ENCODE measurements around the gene ZNF581.
A peak's percentile ranks its signal among the peaks of the same experiment; 100 is the strongest.

The ZNF581 gene

DNA sequence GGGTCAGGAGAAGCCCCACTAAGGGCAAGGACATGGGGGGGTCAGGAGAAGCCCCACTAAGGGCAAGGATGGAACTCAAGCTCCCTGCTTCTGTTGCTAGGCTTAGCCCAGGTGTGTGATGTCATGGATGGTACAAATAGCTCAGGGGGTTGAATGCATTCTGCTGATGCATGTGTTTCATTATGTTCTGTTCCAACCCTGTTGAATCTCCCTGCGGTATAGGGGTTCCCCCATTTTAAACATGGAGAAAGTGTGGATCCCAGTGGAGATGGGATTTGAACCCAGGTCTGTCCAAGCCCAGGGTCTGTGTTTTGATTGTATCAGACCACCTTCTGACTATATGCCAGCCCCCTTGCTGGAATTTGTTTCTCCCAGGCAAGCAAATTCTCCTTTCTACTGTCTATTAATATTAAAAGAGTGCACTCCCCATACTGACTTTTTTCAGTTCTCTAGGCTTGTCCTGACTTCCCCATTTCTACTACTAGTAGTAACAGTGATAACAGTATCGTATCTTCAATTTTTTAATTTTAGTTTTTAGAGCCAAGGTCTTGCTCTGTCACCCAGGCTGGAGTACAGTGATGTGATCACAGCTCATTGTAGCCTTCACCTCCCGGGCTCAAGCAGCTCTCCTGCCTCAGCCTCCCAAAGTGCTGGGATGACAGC is 31.3 kb upstream of the ZNF581 start:
- DNase-seq = no peak

DNA sequence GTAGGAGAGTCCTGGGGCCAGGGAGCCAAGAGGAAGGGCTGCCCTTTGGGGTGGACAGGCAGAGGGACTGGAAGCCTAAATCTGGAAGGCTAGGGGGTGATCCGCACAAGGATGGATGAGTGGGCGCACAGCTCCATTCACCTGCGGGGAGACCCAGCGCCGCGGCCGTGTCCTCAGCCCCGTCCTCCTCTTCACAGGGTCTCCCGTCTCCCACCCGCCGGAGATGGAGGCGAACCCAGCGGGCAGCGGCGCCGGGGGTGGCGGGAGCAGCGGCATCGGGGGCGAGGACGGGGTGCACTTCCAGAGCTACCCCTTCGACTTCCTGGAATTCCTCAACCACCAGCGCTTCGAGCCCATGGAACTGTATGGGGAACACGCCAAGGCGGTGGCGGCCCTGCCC is 30.1 kb upstream of the ZNF581 start:
- no peak for DNase-seq

DNA sequence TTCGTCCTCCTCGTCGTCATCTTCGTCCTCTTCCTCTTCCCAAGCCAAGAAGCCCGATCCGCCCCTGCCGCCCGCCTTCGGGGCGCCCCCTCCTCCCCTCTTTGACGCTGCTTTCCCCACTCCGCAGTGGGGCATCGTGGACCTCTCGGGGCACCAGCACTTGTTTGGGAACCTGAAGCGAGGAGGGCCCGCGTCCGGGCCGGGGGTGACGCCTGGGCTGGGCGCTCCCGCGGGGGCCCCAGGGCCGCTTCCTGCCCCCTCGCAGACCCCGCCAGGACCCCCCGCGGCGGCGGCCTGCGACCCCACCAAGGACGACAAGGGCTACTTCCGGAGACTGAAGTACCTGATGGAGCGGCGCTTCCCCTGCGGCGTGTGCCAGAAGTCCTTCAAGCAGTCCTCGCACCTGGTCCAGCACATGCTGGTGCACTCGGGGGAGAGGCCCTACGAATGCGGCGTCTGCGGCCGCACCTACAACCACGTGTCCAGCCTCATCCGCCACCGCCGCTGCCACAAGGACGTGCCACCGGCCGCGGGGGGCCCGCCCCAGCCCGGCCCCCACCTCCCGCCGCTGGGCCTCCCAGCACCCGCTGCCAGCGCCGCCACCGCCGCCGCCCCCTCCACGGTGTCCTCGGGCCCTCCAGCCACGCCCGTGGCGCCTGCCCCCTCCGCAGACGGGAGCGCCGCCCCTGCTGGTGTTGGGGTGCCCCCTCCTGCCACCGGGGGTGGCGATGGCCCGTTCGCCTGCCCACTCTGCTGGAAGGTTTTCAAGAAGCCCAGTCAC is 29.3 kb upstream of the ZNF581 start:
- DNase-seq = no peak

DNA sequence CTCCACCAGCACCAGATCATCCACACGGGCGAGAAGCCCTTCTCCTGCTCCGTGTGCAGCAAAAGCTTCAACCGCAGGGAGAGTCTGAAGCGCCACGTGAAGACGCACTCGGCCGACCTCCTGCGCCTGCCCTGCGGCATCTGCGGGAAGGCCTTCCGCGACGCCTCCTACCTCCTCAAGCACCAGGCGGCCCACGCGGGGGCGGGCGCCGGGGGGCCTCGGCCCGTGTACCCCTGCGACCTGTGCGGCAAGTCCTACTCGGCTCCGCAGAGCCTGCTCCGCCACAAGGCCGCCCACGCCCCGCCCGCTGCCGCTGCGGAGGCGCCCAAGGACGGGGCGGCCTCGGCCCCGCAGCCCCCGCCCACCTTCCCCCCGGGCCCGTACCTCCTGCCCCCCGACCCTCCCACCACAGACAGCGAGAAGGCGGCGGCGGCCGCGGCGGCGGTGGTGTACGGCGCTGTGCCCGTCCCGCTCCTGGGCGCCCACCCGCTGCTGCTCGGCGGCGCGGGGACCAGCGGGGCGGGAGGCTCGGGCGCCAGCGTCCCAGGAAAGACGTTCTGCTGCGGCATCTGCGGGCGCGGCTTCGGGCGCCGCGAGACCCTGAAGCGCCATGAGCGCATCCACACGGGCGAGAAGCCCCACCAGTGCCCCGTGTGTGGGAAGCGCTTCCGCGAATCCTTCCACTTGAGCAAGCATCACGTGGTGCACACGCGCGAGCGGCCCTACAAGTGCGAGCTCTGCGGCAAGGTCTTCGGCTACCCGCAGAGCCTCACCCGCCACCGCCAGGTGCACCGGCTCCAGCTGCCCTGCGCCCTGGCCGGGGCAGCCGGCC is 28.5 kb upstream of the ZNF581 start:
- no peak for DNase-seq

DNA sequence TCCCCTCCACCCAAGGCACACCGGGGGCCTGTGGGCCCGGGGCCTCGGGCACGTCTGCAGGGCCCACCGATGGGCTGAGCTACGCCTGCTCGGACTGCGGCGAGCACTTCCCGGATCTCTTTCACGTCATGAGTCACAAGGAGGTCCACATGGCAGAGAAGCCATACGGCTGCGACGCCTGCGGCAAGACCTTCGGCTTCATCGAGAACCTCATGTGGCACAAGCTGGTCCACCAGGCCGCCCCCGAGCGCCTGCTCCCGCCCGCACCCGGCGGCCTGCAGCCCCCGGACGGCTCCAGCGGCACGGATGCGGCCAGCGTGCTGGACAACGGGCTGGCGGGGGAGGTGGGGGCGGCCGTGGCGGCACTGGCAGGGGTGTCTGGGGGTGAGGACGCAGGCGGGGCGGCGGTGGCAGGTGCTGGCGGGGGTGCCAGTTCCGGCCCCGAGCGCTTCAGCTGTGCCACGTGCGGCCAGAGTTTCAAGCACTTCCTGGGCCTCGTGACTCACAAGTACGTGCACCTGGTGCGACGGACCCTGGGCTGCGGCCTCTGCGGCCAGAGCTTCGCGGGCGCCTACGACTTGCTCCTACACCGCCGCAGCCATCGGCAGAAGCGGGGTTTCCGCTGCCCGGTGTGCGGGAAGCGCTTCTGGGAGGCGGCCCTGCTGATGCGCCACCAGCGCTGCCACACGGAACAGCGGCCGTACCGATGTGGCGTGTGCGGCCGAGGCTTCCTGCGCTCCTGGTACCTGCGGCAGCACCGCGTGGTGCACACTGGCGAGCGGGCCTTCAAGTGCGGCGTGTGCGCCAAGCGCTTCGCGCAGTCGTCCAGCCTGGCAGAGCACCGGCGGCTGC is 27.7 kb upstream of the ZNF581 start:
- DNase-seq = no peak

DNA sequence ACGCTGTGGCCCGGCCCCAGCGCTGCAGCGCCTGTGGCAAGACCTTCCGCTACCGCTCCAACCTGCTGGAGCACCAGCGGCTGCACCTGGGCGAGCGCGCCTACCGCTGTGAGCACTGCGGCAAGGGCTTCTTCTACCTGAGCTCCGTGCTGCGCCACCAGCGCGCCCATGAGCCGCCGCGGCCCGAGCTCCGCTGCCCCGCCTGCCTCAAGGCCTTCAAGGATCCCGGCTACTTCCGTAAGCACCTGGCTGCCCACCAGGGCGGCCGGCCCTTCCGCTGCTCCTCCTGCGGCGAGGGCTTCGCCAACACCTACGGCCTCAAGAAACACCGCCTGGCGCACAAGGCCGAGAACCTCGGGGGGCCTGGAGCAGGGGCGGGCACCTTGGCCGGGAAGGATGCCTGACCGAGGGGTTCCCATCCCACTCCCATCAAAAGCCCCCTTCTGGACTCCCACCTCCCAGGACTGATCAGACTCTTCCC is 27.0 kb upstream of the ZNF581 start:
- DNase-seq = no peak

DNA sequence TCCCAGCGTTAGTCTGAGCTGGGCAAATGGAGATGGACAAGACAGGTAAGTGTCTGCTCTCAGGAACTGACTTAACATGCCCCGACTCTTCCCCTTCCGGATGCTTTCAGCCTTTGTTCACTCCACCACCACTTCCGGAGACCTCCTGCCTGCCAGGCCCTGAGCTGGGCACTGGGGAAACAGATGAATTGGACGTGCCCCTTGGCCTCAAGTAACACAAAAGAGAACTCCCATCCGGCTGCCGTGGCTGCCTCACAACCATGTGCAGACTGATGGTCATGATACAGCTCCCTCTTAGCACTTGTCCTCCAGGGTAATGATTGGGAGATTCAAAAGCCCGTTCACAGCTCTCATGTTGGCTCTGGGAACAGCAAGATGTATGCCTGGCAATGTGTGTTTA is 26.0 kb upstream of the ZNF581 start:
- DNase-seq = no peak

DNA sequence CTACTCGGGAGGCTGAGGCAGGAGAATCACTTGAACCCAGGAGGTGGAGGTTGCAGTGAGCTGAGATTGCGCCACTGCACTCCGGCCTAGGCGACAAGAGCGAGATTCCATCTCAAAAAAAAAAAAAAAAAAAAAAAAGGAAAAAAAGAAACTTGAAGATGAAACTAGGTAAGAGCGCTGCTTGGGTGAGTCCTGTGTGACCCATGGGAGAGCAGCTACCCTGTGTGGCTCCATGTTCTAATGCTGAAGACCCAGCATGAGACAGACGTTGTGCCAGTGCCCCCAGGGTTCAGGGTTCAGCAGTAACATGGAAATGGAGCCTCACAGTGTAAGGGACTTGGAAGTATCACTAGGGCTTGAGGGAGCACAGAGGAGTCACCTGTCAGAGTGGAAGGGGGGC is 25.0 kb upstream of the ZNF581 start:
- DNase-seq = no peak

DNA sequence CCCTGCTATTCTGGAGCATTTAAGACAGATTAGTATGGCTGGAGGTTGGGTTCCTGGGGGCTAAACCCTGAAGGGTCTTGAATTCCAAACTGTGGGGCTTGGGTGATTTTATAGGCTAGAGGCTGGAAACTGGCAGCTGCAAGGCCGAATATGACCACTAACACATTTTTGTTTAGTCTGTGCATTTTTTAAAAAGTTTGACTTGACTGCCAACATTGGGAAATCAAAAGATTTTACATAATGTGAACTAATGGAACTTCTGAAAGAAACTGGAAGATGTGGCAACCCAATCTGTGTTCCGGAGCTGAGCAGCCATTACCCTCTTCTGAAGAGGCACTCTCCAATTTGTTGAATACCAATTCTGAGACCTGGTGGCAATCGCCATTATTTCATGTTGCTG is 24.2 kb upstream of the ZNF581 start:
- no peak for DNase-seq

DNA sequence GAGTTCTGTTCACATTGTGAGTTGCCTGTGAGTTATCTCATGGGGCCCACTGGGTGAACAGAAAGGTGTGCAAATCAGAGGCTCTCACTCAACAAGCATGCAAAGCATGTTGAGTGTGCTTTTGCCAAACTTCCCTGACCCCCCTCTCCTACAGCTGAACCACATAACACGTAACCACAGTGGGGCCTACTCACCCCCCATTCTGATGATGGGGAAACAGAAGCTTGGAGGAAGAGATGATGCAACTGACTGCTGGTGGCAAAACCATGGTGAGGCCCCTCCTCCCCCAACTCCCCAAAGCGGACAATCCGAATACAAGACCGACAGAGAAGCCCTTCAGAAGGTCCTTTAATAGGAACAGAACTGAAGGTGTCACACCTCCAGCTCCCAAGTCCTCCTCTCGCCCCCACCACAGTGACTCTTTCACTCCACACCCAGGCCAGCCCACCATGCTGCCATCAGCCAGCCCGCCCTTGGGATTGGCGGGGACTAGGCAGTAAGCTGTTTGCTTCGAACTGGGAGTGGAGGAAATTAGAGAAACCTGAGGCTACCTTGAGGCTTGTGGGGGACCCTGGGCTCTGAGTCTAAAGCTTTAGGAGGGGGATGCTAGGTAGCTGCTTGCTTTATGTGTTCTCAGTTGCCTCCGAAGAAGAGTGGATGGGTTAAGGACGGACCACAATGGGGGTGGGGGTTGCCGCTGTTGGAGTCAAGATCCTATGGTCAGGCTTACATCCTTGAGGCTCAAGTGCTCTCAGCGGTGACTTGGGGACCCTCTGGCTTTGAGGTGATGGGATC is 22.8 kb upstream of the ZNF581 start:
- peak; percentile 88 for DNase-seq

DNA sequence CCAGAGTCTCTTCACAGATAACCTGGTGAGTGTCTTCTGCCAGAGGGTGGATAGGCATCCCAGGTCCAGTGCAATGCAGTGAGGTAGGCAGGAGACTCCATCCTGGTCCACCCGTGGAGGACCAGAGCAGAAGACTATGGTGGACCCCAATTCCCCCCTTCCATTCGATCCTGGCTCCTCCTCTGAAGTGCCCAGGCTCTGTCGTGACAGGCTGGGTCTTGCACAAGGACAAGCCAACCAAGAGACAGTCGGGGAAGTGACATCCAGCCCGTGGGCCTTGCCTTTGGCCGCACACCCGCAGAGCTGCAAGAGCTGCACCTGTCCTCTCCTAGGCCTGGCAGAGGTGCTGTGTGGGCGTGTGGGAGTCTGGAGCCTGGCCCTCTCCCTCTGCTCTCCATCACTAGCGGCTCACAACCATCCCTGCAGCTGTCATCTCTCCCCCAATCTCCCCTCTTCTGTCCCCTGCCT is 22.2 kb upstream of the ZNF581 start:
- no peak for DNase-seq

DNA sequence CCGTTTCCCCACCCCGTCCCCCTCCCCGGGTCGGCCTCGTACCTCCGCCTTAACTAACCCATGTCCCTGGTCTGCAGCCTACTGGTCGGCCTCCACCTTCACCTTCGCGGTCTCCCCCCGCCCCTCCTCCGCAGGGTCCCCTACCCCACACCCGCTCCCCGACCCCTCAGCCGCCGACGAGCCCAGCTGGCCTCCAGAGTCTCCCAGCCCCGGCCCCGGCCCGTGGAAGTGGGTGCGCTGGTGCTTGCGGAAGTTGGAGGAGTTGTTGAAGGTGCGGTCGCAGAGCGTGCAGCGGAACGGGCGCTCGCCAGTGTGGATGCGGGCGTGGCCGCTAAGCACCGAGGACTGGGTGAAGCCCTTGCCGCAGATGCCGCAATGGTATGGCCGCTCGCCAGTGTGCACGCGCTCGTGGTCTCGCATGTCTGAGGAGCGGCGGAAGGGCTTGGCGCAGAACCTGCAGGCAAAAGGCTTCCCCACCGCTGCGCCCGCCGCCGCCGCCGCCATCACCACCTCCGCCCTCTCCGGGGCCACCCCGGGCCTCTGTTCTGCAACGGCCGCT is 21.7 kb upstream of the ZNF581 start:
- no peak for DNase-seq

DNA sequence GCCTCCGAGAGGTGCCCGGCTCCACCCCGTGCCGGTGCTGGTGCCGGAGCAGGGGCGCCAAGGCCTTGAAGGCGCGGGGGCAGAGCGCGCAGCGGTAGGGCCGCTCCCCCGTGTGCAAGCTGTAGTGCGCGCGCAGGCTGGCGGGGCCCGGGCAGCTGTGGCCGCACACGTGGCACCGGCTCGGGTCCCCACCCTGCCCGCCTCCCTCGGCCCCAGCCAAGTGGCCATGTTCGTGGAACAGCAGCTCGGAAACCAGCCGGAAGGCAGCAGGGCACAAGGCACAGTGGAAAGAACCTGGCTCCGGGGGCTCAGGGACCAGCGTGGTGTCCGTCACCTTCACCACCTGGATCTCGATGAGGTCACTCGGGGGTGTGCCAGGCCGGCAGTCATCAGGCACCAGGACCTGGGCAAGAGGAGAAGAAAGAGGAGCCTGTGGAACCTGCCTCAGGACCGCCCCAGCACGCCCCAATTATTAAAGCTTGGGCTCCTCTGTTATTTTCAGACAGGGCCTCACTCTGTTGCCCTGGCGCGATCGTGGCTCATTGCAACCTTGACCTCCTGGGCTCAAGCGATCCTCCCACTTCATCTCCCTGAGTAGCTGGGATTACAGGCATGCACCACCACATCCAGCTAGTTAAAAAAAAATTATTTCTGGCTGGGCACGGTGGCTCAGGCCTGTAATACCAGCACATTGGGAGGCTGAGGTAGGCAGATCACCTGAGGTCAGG is 21.0 kb upstream of the ZNF581 start:
- DNase-seq = no peak

DNA sequence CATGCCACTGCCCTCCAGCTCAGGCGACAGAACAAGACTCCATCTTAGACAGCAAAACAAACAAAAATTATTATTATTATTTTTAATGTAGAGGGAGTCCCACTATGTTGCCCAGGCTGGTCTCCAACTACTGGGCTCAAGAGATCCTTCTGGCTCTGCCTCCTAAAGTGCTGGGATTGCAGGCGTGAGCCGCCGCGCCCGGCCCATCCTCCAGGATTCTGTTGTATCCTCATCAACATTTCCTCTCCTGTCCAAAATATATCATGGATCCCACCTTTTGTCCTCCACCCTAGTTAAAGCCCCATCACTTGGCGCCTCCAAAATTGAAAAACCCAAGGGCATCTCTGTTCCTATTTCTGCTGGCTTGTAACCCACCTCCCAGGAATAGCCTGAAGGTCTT is 20.3 kb upstream of the ZNF581 start:
- DNase-seq = no peak

DNA sequence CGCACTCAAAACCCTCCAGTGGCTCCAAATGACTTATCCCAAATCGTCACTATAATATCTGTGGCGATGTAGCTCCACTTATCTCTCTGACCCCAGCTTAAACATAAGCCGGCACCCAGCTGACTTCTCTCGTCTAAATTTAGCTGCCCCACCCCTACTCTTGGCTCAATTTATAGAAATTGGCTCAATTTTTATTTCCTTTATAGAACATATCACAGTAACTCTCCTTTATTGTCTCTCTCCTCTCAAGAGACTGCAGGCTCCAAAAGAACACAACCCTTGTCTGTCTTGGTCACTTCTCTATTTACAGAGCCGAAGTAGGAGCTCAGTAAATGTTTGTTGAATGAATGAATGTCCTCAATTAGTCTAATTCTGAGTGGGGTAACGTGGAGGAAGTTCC is 19.9 kb upstream of the ZNF581 start:
- DNase-seq = peak; percentile 46

DNA sequence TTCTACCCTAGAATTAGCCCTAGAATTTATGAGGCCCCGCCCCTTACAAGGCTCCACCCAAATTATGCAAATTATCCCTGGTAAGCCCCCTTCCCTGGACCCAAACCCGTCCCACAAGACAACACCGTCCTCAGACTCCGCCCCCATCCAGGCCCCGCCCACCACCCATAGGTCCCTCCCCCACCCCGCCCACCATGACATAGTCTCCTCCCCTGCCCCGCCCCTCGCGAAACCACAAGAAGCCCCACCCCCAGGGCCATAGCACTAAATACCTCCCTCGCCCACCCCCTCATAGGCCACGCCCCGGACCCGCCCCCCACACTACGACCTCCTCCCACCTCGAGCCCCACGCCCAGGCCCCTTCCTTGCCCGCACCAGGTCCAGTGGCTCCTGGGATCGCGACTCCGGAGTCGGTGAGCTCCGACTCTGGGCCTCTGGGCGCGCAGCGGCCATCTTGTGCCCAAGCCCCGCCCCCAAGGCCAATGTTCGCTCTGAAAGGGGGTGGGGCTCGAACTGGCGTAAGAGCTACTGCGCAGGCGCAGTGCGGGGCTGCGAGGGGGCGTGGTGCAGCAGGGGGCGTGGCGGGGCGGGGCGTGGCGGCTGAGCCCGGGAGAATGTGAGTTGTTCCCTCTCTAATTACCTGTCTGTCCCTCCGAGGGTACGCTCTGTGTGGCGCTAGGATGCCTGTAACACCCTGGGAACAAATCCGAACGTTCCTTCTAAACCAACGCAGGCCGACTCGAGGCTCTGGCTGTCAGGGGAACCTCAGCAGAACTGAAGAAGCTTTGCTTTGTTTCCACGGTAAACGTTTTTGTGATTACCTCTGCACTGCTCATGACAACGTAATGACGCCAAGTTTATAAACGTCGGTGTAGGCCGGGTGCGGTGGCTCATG is 19.1 kb upstream of the ZNF581 start, which contains the start of gene ZNF784:
Gene ZNF784 (minus strand): TSS at position 458 of the 895 bp plus-strand sequence. CDS start 5 bp downstream, at position 453.
- peak; percentile 98 for DNase-seq

DNA sequence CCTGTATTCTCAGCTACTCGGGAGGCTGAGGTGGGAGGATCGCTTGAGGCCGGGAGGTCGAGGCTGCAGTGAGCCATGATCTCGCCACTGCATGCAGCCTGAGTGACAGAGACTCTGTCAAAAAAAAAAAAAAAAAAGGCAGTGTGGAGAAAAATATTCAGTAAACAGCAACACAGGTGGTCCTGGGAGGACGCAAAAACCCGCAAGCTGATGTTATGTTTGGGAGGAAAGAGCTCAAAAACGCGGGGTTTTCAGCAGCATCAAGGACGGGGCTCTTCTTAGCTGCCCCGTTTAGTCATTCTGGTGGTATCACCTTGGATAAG is 18.5 kb upstream of the ZNF581 start:
- DNase-seq = no peak

DNA sequence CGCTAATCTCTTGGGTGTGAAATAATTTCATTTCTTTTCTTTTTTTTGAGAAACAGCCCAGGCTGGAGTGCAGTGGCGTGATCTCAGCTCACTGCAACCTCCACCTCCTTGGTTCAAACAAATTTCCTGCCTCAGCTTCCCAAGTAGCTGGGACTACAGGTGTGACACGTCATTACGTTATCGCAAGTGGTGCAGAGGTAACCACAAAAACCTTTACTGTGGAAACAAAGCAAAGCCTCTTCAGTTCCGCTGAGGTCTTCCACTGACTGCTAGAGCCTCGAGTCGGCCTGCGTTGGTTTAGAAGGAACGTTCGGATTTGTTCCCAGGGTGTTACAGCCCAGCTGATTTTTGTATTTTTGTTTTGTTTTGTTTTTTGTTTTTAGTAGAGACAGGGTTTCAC is 17.1 kb upstream of the ZNF581 start:
- DNase-seq = no peak

DNA sequence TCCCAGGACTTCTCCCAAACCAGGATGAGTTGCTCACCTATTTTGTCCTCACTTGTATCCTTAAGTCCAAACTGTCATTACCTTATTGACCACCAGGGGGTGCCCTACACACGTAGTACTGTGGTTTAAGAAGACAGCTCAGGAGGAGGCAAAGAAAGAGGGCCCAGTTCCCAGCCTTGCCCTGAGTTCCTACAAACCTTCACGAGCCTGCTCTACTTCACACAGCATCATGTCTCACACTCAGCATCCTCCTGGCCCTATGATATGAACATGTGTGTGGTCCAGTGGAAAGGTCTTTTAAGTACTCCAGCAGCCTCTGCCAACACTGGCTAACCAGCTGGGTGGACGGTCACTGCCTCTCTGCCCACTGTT is 11.0 kb upstream of the ZNF581 start:
- peak; percentile 97 for DNase-seq

DNA sequence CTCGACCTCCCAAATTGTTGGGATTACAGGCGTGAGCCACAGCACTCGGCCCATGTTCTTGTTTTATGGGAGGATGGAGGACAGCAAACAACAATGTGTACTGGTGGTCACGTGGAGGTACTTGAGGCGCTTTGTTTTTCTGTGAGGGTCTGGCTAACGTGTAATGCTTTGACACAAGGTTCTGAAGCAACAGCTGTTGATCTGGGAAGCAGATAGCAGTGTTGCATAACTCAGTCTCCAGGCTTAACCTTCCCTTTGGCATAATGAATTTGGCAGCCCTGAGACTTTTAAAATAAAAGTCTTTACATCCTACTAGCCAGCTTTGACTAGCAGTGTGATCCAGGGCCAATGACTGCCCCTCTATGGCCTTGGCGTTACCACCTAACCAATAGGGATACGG is 9.6 kb upstream of the ZNF581 start:
- peak; percentile 78 for DNase-seq
